Measurements from ENCODE around the gene MPP1.
"Not testable (repeated sequence)": the region's sequence is repeated elsewhere in the genome, so short reads cannot be mapped to it uniquely, and the experiment has no call there.

MPP1 gene

GRCh38 chrX:154804957-154805695 is at the start of gene MPP1:
MPP1 (minus strand) TSS chrX:154805485; CDS start chrX:154805373, 112 bp downstream.
- peak; percentile 76 to 85 for DNase-seq

- no peak for DNase-seq
Measured at GRCh38 chrX:154850957-154851611, 45.8 kb upstream of the MPP1 start.

GRCh38 chrX:154840856-154841255 is 35.6 kb upstream of the MPP1 start:
- no peak for DNase-seq

GRCh38 chrX:154836163-154836562 is 30.9 kb upstream of the MPP1 start:
- no peak for DNase-seq

- no peak for DNase-seq
Measured at GRCh38 chrX:154834562-154834961, 29.3 kb upstream of the MPP1 start, which contains the start of gene SMIM9. SMIM9 (minus strand) TSS chrX:154834662; CDS start chrX:154830856, 3,806 bp downstream.

- DNase-seq, result no peak
Measured at GRCh38 chrX:154833746-154834274, 28.5 kb upstream of the MPP1 start.

GRCh38 chrX:154829926-154830442 is 24.7 kb upstream of the MPP1 start:
- no peak for DNase-seq

GRCh38 chrX:154829134-154829533 is 23.8 kb upstream of the MPP1 start:
- no peak for DNase-seq

GRCh38 chrX:154828016-154828408 is 22.7 kb upstream of the MPP1 start:
- DNase-seq, result no peak

- DNase-seq, result no peak
Measured at GRCh38 chrX:154827194-154828015, 22.1 kb upstream of the MPP1 start.

- DNase-seq, result not testable (repeated sequence)
Measured at GRCh38 chrX:154825586-154825985, 20.3 kb upstream of the MPP1 start.

- DNase-seq, result no peak
Measured at GRCh38 chrX:154824638-154825037, 19.4 kb upstream of the MPP1 start.

GRCh38 chrX:154822029-154822428 is 16.7 kb upstream of the MPP1 start:
- DNase-seq, result no peak

- DNase-seq, result no peak
Measured at GRCh38 chrX:154821523-154821922, 16.2 kb upstream of the MPP1 start.

- no peak for DNase-seq
Measured at GRCh38 chrX:154819771-154820341, 14.6 kb upstream of the MPP1 start.

GRCh38 chrX:154818916-154819770 is 13.9 kb upstream of the MPP1 start:
- DNase-seq, result no peak

- DNase-seq, result not testable (repeated sequence)
Measured at GRCh38 chrX:154817048-154817618, 11.8 kb upstream of the MPP1 start.

- not testable (repeated sequence) for DNase-seq
Measured at GRCh38 chrX:154816326-154816898, 11.1 kb upstream of the MPP1 start.

- DNase-seq, result no peak
Measured at GRCh38 chrX:154815274-154815818, 10.1 kb upstream of the MPP1 start.

GRCh38 chrX:154813801-154814200 is 8.5 kb upstream of the MPP1 start:
- no peak for DNase-seq
